ENCODE data around the gene UNC80.
A peak's percentile ranks its signal among the peaks of the same experiment; 100 is the strongest.

UNC80 gene

DNA sequence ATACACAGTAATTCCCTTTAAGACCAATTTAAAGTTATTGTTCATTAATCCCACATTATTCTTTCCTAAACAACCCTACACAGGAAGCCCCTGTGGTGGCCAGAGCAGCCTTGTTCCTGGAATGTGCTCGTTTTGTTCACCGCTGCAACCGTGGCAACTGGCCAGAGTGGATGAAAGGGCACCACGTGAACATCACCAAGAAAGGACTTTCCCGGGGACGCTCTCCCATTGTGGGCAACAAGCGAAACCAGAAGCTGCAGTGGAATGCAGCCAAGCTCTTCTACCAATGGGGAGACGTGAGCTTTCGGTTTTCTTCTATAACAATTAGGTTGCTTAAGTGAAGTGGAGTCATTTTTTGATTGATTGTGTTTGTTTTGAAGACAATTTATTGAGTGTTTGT, 101.0 kb downstream of the UNC80 start:
- no peaks in the 10 kb centered on the region for H3K27me3 ChIP-seq (ENCODE audit: insufficient read depth, low read length, poor library complexity)
- no peak overlapping the region for H3K18ac ChIP-seq (ENCODE audit: low read length)
- no peaks in the 10 kb centered on the region for H3K4me1 ChIP-seq (ENCODE audit: control insufficient read depth, low read depth, low read length)
- H3K36me3 ChIP-seq (ENCODE audit: control insufficient read depth, insufficient read depth, low read length), result no peaks in the 10 kb centered on the region
- no peak overlapping the region for H3K9ac ChIP-seq (ENCODE audit: low read length)
- DNase-seq, result peak; percentile 81
- H2AK5ac ChIP-seq (ENCODE audit: low read length), result no peak overlapping the region
- no CpG with 5 or more reads among the region's 9 CpGs for WGBS (ENCODE audit: extremely low coverage, insufficient coverage, low lambda C conversion rate)
- H2BK15ac ChIP-seq (replicated peaks; ENCODE audit: low read depth), result no peak overlapping the region
- no peak overlapping the region for H2BK5ac ChIP-seq (ENCODE audit: low read length)
- H3K79me2 ChIP-seq (ENCODE audit: control insufficient read depth, insufficient read depth, low read length), result no peaks in the 10 kb centered on the region
- H3K4ac ChIP-seq (ENCODE audit: low read depth, low read length), result no peak overlapping the region
- H3K4me2 ChIP-seq (ENCODE audit: low read length), result no peak overlapping the region
- no peak overlapping the region for H3K56ac ChIP-seq (ENCODE audit: low read length)
- no peak overlapping the region for H4K5ac ChIP-seq (ENCODE audit: low read length)
- H3K4me3 ChIP-seq (ENCODE audit: low read length), result no peak overlapping the region
- H2BK120ac ChIP-seq (ENCODE audit: low read depth, low read length), result no peak overlapping the region
- no peak overlapping the region for H3K23ac ChIP-seq (ENCODE audit: low read length)
- H4K8ac ChIP-seq (ENCODE audit: low read depth, low read length), result no peak overlapping the region
- H3K79me1 ChIP-seq (ENCODE audit: low read length), result no peaks in the 10 kb centered on the region
- no peak overlapping the region for H3K27ac ChIP-seq (ENCODE audit: low read depth, low read length)

DNA sequence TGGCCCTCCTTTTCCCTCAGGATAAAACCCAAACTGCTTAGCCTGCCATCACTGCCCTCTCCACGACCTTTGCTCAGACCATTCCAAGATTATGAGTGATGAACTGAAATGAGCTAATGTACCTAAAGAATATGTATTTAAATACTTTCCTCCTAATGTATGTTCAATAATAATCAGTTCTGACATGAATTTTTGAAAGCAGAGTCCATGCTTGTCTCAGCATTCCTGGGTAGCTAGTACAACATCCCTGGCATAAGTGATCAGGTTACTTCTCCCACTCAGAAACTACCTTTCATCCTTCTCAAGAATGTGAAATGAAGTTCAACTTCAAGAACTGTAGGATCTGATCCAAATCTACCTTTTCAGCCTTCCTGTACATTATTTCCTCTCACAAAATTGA, 103.6 kb downstream of the UNC80 start:
- Histone ChIP-seq H2BK120ac (ENCODE audit: low read depth, low read length) (no peak overlapping the region), H3K79me1 (ENCODE audit: low read length) (no peaks in the 10 kb centered on the region), H3K18ac (ENCODE audit: low read length) (no peak overlapping the region), H4K8ac (ENCODE audit: low read depth, low read length) (no peak overlapping the region), H3K27me3 (ENCODE audit: insufficient read depth, low read length, poor library complexity) (no peaks in the 10 kb centered on the region), H2AK5ac (ENCODE audit: low read length) (no peak overlapping the region), H2BK5ac (ENCODE audit: low read length) (no peak overlapping the region), H3K4me3 (ENCODE audit: low read length) (no peak overlapping the region), H4K5ac (ENCODE audit: low read length) (no peak overlapping the region), H2BK15ac (replicated peaks; ENCODE audit: low read depth) (no peak overlapping the region), H3K79me2 (ENCODE audit: control insufficient read depth, insufficient read depth, low read length) (no peaks in the 10 kb centered on the region), H3K23ac (ENCODE audit: low read length) (no peak overlapping the region), H3K4me2 (ENCODE audit: low read length) (no peak overlapping the region), H3K4ac (ENCODE audit: low read depth, low read length) (no peak overlapping the region), H3K9ac (ENCODE audit: low read length) (no peak overlapping the region), H3K4me1 (ENCODE audit: control insufficient read depth, low read depth, low read length) (no peaks in the 10 kb centered on the region), H3K27ac (ENCODE audit: low read depth, low read length) (no peak overlapping the region), H3K56ac (ENCODE audit: low read length) (no peak overlapping the region), H3K36me3 (ENCODE audit: control insufficient read depth, insufficient read depth, low read length) (no peaks in the 10 kb centered on the region)
- no peak for DNase-seq
- no CpG with 5 or more reads among the region's 1 CpG for WGBS (ENCODE audit: extremely low coverage, insufficient coverage, low lambda C conversion rate)

GRCh38 chr2:209876211-209876610, 104.6 kb downstream of the UNC80 start:
- no peak overlapping the region for H3K18ac ChIP-seq (ENCODE audit: low read length)
- H3K27ac ChIP-seq (ENCODE audit: low read depth, low read length), result no peak overlapping the region
- no peaks in the 10 kb centered on the region for H3K79me2 ChIP-seq (ENCODE audit: control insufficient read depth, insufficient read depth, low read length)
- no peak overlapping the region for H3K4ac ChIP-seq (ENCODE audit: low read depth, low read length)
- no peak overlapping the region for H3K4me2 ChIP-seq (ENCODE audit: low read length)
- H3K56ac ChIP-seq (ENCODE audit: low read length), result no peak overlapping the region
- H3K36me3 ChIP-seq (ENCODE audit: control insufficient read depth, insufficient read depth, low read length), result no peaks in the 10 kb centered on the region
- no peak overlapping the region for H3K9ac ChIP-seq (ENCODE audit: low read length)
- H3K23ac ChIP-seq (ENCODE audit: low read length), result no peak overlapping the region
- no peak overlapping the region for H2BK15ac ChIP-seq (replicated peaks; ENCODE audit: low read depth)
- no peak overlapping the region for H2AK5ac ChIP-seq (ENCODE audit: low read length)
- no peak overlapping the region for H4K8ac ChIP-seq (ENCODE audit: low read depth, low read length)
- no peaks in the 10 kb centered on the region for H3K4me1 ChIP-seq (ENCODE audit: control insufficient read depth, low read depth, low read length)
- H3K79me1 ChIP-seq (ENCODE audit: low read length), result no peaks in the 10 kb centered on the region
- H2BK120ac ChIP-seq (ENCODE audit: low read depth, low read length), result no peak overlapping the region
- WGBS (ENCODE audit: extremely low coverage, insufficient coverage, low lambda C conversion rate), result no CpG with 5 or more reads among the region's 1 CpG
- no peak overlapping the region for H2BK5ac ChIP-seq (ENCODE audit: low read length)
- no peak for DNase-seq
- no peaks in the 10 kb centered on the region for H3K27me3 ChIP-seq (ENCODE audit: insufficient read depth, low read length, poor library complexity)
- no peak overlapping the region for H4K5ac ChIP-seq (ENCODE audit: low read length)
- H3K4me3 ChIP-seq (ENCODE audit: low read length), result no peak overlapping the region

GRCh38 chr2:209878701-209879100, 107.1 kb downstream of the UNC80 start:
- no peaks in the 10 kb centered on the region for H3K36me3 ChIP-seq (ENCODE audit: control insufficient read depth, insufficient read depth, low read length)
- no peak overlapping the region for H3K56ac ChIP-seq (ENCODE audit: low read length)
- DNase-seq, result no peak
- no peak overlapping the region for H2BK5ac ChIP-seq (ENCODE audit: low read length)
- no CpG with 5 or more reads among the region's 4 CpGs for WGBS (ENCODE audit: extremely low coverage, insufficient coverage, low lambda C conversion rate)
- no peak overlapping the region for H2BK15ac ChIP-seq (replicated peaks; ENCODE audit: low read depth)
- no peak overlapping the region for H2AK5ac ChIP-seq (ENCODE audit: low read length)
- H3K27me3 ChIP-seq (ENCODE audit: insufficient read depth, low read length, poor library complexity), result no peaks in the 10 kb centered on the region
- H3K4me3 ChIP-seq (ENCODE audit: low read length), result no peak overlapping the region
- H3K4ac ChIP-seq (ENCODE audit: low read depth, low read length), result no peak overlapping the region
- no peak overlapping the region for H3K9ac ChIP-seq (ENCODE audit: low read length)
- H4K8ac ChIP-seq (ENCODE audit: low read depth, low read length), result no peak overlapping the region
- no peaks in the 10 kb centered on the region for H3K79me1 ChIP-seq (ENCODE audit: low read length)
- H4K5ac ChIP-seq (ENCODE audit: low read length), result no peak overlapping the region
- no peaks in the 10 kb centered on the region for H3K4me1 ChIP-seq (ENCODE audit: control insufficient read depth, low read depth, low read length)
- H3K18ac ChIP-seq (ENCODE audit: low read length), result no peak overlapping the region
- H2BK120ac ChIP-seq (ENCODE audit: low read depth, low read length), result no peak overlapping the region
- no peak overlapping the region for H3K4me2 ChIP-seq (ENCODE audit: low read length)
- H3K27ac ChIP-seq (ENCODE audit: low read depth, low read length), result no peak overlapping the region
- no peak overlapping the region for H3K23ac ChIP-seq (ENCODE audit: low read length)
- no peaks in the 10 kb centered on the region for H3K79me2 ChIP-seq (ENCODE audit: control insufficient read depth, insufficient read depth, low read length)

GRCh38 chr2:209900638-209901037, 129.0 kb downstream of the UNC80 start:
- H4K5ac ChIP-seq (ENCODE audit: low read length), result no peak overlapping the region
- H2BK15ac ChIP-seq (replicated peaks; ENCODE audit: low read depth), result no peak overlapping the region
- H3K23ac ChIP-seq (ENCODE audit: low read length), result no peak overlapping the region
- no peak overlapping the region for H2AK5ac ChIP-seq (ENCODE audit: low read length)
- H3K18ac ChIP-seq (ENCODE audit: low read length), result no peak overlapping the region
- no peaks in the 10 kb centered on the region for H3K4me1 ChIP-seq (ENCODE audit: control insufficient read depth, low read depth, low read length)
- no peak for DNase-seq
- H3K4ac ChIP-seq (ENCODE audit: low read depth, low read length), result no peak overlapping the region
- no peak overlapping the region for H3K4me3 ChIP-seq (ENCODE audit: low read length)
- H3K79me1 ChIP-seq (ENCODE audit: low read length), result no peaks in the 10 kb centered on the region
- H3K9ac ChIP-seq (ENCODE audit: low read length), result no peak overlapping the region
- no peak overlapping the region for H3K27ac ChIP-seq (ENCODE audit: low read depth, low read length)
- no CpG with 5 or more reads among the region's 1 CpG for WGBS (ENCODE audit: extremely low coverage, insufficient coverage, low lambda C conversion rate)
- no peak overlapping the region for H2BK5ac ChIP-seq (ENCODE audit: low read length)
- H4K8ac ChIP-seq (ENCODE audit: low read depth, low read length), result no peak overlapping the region
- no peaks in the 10 kb centered on the region for H3K27me3 ChIP-seq (ENCODE audit: insufficient read depth, low read length, poor library complexity)
- H3K56ac ChIP-seq (ENCODE audit: low read length), result no peak overlapping the region
- H2BK120ac ChIP-seq (ENCODE audit: low read depth, low read length), result no peak overlapping the region
- H3K36me3 ChIP-seq (ENCODE audit: control insufficient read depth, insufficient read depth, low read length), result no peaks in the 10 kb centered on the region
- H3K79me2 ChIP-seq (ENCODE audit: control insufficient read depth, insufficient read depth, low read length), result no peaks in the 10 kb centered on the region
- H3K4me2 ChIP-seq (ENCODE audit: low read length), result no peak overlapping the region

GRCh38 chr2:209901172-209901571, 129.5 kb downstream of the UNC80 start:
- H2BK120ac ChIP-seq (ENCODE audit: low read depth, low read length), result no peak overlapping the region
- no peak overlapping the region for H2BK5ac ChIP-seq (ENCODE audit: low read length)
- no peak overlapping the region for H3K4me3 ChIP-seq (ENCODE audit: low read length)
- no peaks in the 10 kb centered on the region for H3K36me3 ChIP-seq (ENCODE audit: control insufficient read depth, insufficient read depth, low read length)
- H3K23ac ChIP-seq (ENCODE audit: low read length), result no peak overlapping the region
- H2BK15ac ChIP-seq (replicated peaks; ENCODE audit: low read depth), result no peak overlapping the region
- no peaks in the 10 kb centered on the region for H3K79me1 ChIP-seq (ENCODE audit: low read length)
- WGBS (ENCODE audit: extremely low coverage, insufficient coverage, low lambda C conversion rate), result no CpG with 5 or more reads among the region's 2 CpGs
- H3K4me1 ChIP-seq (ENCODE audit: control insufficient read depth, low read depth, low read length), result no peaks in the 10 kb centered on the region
- H3K79me2 ChIP-seq (ENCODE audit: control insufficient read depth, insufficient read depth, low read length), result no peaks in the 10 kb centered on the region
- H3K9ac ChIP-seq (ENCODE audit: low read length), result no peak overlapping the region
- no peaks in the 10 kb centered on the region for H3K27me3 ChIP-seq (ENCODE audit: insufficient read depth, low read length, poor library complexity)
- H3K4ac ChIP-seq (ENCODE audit: low read depth, low read length), result no peak overlapping the region
- H4K5ac ChIP-seq (ENCODE audit: low read length), result no peak overlapping the region
- no peak for DNase-seq
- no peak overlapping the region for H4K8ac ChIP-seq (ENCODE audit: low read depth, low read length)
- no peak overlapping the region for H2AK5ac ChIP-seq (ENCODE audit: low read length)
- no peak overlapping the region for H3K56ac ChIP-seq (ENCODE audit: low read length)
- H3K18ac ChIP-seq (ENCODE audit: low read length), result no peak overlapping the region
- no peak overlapping the region for H3K4me2 ChIP-seq (ENCODE audit: low read length)
- H3K27ac ChIP-seq (ENCODE audit: low read depth, low read length), result no peak overlapping the region
